ENCODE results near the gene STOML2.

- TF ChIP-seq, protein P1, sequence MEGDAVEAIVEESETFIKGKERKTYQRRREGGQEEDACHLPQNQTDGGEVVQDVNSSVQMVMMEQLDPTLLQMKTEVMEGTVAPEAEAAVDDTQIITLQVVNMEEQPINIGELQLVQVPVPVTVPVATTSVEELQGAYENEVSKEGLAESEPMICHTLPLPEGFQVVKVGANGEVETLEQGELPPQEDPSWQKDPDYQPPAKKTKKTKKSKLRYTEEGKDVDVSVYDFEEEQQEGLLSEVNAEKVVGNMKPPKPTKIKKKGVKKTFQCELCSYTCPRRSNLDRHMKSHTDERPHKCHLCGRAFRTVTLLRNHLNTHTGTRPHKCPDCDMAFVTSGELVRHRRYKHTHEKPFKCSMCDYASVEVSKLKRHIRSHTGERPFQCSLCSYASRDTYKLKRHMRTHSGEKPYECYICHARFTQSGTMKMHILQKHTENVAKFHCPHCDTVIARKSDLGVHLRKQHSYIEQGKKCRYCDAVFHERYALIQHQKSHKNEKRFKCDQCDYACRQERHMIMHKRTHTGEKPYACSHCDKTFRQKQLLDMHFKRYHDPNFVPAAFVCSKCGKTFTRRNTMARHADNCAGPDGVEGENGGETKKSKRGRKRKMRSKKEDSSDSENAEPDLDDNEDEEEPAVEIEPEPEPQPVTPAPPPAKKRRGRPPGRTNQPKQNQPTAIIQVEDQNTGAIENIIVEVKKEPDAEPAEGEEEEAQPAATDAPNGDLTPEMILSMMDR (IDR thresholded peaks at IDR 0.05 in 2 of 3, conservative IDR thresholded peaks at IDR 0.05 in 1 of 3; ENCODE audit: insufficient read depth in 2 of 3, low read depth in 1 of 3, low read length in 3 of 3), result no peak
- no peak for TF ChIP-seq ZNF766 (CRISPR knock-in tag; conservative IDR thresholded peaks at IDR 0.05)
- TF ChIP-seq, protein P2, sequence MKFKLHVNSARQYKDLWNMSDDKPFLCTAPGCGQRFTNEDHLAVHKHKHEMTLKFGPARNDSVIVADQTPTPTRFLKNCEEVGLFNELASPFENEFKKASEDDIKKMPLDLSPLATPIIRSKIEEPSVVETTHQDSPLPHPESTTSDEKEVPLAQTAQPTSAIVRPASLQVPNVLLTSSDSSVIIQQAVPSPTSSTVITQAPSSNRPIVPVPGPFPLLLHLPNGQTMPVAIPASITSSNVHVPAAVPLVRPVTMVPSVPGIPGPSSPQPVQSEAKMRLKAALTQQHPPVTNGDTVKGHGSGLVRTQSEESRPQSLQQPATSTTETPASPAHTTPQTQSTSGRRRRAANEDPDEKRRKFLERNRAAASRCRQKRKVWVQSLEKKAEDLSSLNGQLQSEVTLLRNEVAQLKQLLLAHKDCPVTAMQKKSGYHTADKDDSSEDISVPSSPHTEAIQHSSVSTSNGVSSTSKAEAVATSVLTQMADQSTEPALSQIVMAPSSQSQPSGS (CRISPR knock-in tag; IDR thresholded peaks at IDR 0.05), result no peak
- TF ChIP-seq PCBP1 (IDR thresholded peaks at IDR 0.05; ENCODE audit: low read depth, low read length, poor library complexity, severe bottlenecking), result no peak
- TF ChIP-seq PHB2 (IDR thresholded peaks at IDR 0.05; ENCODE audit: low read depth), result no peak
- no peak for TF ChIP-seq HMGN3 (IDR thresholded peaks at IDR 0.05; ENCODE audit: borderline replicate concordance, extremely low read depth, insufficient read length, low read depth, low read length)
- no peak for TF ChIP-seq POLR2AphosphoS5 (IDR thresholded peaks at IDR 0.05; ENCODE audit: control insufficient read depth, insufficient read depth, low read depth, low read length)
- no peak for TF ChIP-seq CLOCK (CRISPR knock-in tag; IDR thresholded peaks at IDR 0.05; ENCODE audit: borderline replicate concordance)
- no peak for TF ChIP-seq KAT2B (IDR thresholded peaks at IDR 0.05; ENCODE audit: low read depth, low read length)
- no peak for TF ChIP-seq ZBTB40 (IDR thresholded peaks at IDR 0.05)
- no peak for TF ChIP-seq ZBTB40 (CRISPR knock-in tag; IDR thresholded peaks at IDR 0.05)
- no peak for TF ChIP-seq SIN3A (IDR thresholded peaks at IDR 0.05; ENCODE audit: borderline replicate concordance in 2 of 2, control insufficient read depth in 1 of 2, low read depth in 2 of 2, low read length in 2 of 2)
- TF ChIP-seq CC2D1A (IDR thresholded peaks at IDR 0.05), result no peak
Measured at GRCh38 chr9:35103660-35104191, 795 bp upstream of the STOML2 start.
